CD4-positive, alpha-beta T cell treated with Interleukin-6 for 4 hours (primary cell): ENCODE results near the gene FSTL4.

Experiments used
- DNase-seq: peaks from one replicate; pipeline ENCODE4 v3.0.0-alpha.2; 2020; ENCODE audit warnings: mixed read lengths

The FSTL4 gene

GRCh38 chr5:133474851-133475590 lies 137.3 kb downstream of the FSTL4 start:
- DNase-seq: no peak

GRCh38 chr5:133473291-133473690 lies 139.1 kb downstream of the FSTL4 start:
- DNase-seq: no peak

- no peak for DNase-seq
These were observed 139.5 kb downstream of the FSTL4 start for GRCh38 chr5:133472829-133473228.

GRCh38 chr5:133471699-133472098 lies 140.6 kb downstream of the FSTL4 start:
- no peak for DNase-seq

GRCh38 chr5:133470841-133471240 lies 141.5 kb downstream of the FSTL4 start:
- no peak for DNase-seq

GRCh38 chr5:133469846-133470245 lies 142.5 kb downstream of the FSTL4 start:
- no peak for DNase-seq

GRCh38 chr5:133469252-133469651 lies 143.1 kb downstream of the FSTL4 start:
- no peak for DNase-seq

- no peak for DNase-seq
These were observed 143.7 kb downstream of the FSTL4 start for GRCh38 chr5:133468596-133468995.

GRCh38 chr5:133467826-133468463 lies 144.4 kb downstream of the FSTL4 start:
- DNase-seq: no peak

GRCh38 chr5:133467335-133467779 lies 145.0 kb downstream of the FSTL4 start:
- peak; percentile 13 for DNase-seq

GRCh38 chr5:133466556-133467334 lies 145.6 kb downstream of the FSTL4 start:
- no peak for DNase-seq

- no peak for DNase-seq
These were observed 148.3 kb downstream of the FSTL4 start for GRCh38 chr5:133464013-133464412.

GRCh38 chr5:133461796-133462516 lies 150.4 kb downstream of the FSTL4 start:
- DNase-seq: no peak

GRCh38 chr5:133460172-133460758 lies 152.1 kb downstream of the FSTL4 start:
- peak; percentile 19 for DNase-seq

GRCh38 chr5:133459474-133460160 lies 152.7 kb downstream of the FSTL4 start:
- no peak for DNase-seq

GRCh38 chr5:133458435-133458834 lies 153.9 kb downstream of the FSTL4 start:
- no peak for DNase-seq

GRCh38 chr5:133457439-133458355 lies 154.6 kb downstream of the FSTL4 start:
- DNase-seq: no peak

- no peak for DNase-seq
These were observed 155.4 kb downstream of the FSTL4 start for GRCh38 chr5:133456933-133457402.

GRCh38 chr5:133455676-133456075 lies 156.7 kb downstream of the FSTL4 start:
- no peak for DNase-seq

GRCh38 chr5:133454442-133454841 lies 157.9 kb downstream of the FSTL4 start:
- DNase-seq: no peak

GRCh38 chr5:133453831-133454230 lies 158.5 kb downstream of the FSTL4 start:
- DNase-seq: no peak
